ENCODE results near the gene TTC12.

DNA sequence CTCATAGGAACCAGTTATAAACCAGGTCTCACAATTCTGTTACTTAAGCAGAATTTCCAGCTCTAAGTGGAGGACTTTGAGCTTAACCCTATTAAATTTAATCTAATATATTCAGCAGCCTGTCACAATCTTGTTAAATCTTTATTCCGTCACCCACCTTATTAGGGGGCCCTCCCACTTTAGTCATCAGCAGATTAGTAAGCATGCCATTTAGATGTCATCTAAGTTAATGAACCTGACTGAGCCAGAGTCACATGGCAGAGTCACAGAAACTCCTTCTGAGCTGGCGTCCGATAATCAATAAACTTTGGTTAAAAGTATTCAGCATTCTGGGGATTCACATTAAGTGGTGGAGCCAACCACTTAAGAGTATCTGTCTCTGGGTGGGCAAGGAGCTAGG is 35.1 kb downstream of the TTC12 start:
- TF ChIP-seq POLR2AphosphoS5 (IDR thresholded peaks at IDR 0.05; ENCODE audit: insufficient read depth, low read depth, low read length) (no peak), POLR2A (IDR thresholded peaks at IDR 0.05; ENCODE audit: low read depth, low read length) (no peak), JUN (IDR thresholded peaks at IDR 0.05; ENCODE audit: borderline replicate concordance, insufficient read depth, insufficient read length, low read depth) (no peak), FOS (IDR thresholded peaks at IDR 0.05; ENCODE audit: borderline replicate concordance, insufficient read depth, low read length) (no peak)
- TF ChIP-seq, protein P1, sequence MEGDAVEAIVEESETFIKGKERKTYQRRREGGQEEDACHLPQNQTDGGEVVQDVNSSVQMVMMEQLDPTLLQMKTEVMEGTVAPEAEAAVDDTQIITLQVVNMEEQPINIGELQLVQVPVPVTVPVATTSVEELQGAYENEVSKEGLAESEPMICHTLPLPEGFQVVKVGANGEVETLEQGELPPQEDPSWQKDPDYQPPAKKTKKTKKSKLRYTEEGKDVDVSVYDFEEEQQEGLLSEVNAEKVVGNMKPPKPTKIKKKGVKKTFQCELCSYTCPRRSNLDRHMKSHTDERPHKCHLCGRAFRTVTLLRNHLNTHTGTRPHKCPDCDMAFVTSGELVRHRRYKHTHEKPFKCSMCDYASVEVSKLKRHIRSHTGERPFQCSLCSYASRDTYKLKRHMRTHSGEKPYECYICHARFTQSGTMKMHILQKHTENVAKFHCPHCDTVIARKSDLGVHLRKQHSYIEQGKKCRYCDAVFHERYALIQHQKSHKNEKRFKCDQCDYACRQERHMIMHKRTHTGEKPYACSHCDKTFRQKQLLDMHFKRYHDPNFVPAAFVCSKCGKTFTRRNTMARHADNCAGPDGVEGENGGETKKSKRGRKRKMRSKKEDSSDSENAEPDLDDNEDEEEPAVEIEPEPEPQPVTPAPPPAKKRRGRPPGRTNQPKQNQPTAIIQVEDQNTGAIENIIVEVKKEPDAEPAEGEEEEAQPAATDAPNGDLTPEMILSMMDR (IDR thresholded peaks at IDR 0.05; ENCODE audit: extremely low read depth in 1 of 2, insufficient read depth in 1 of 2, low read depth in 1 of 2, low read length in 2 of 2): no peak
- TF ChIP-seq, protein P2, sequence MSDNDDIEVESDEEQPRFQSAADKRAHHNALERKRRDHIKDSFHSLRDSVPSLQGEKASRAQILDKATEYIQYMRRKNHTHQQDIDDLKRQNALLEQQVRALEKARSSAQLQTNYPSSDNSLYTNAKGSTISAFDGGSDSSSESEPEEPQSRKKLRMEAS (IDR thresholded peaks at IDR 0.05; ENCODE audit: insufficient read depth, insufficient read length): no peak
